HL-60 (cell line): ENCODE measurements around the gene ANKS3.

Source experiments
- DNase-seq, 2 experiments: peaks; one replicate each; pipeline ENCODE4 v3.0.0-alpha.2; 2010 to 2020; ENCODE audit warnings: low read depth in 1 of 2, low spot score in 1 of 2
- H3K27ac ChIP-seq: fragments of 250-450 bp; sonication (Bioruptor Pico); replicated peaks from 2 replicates; pipeline ENCODE4 v1.5.1; 2020; ENCODE audit warnings: mild to moderate bottlenecking, moderate library complexity
- H3K27me3 ChIP-seq: fragments of 250-450 bp; sonication (Bioruptor Pico); 2 replicates; pipeline ENCODE4 v1.5.1; 2021; ENCODE audit warnings: mild to moderate bottlenecking, moderate library complexity; ENCODE audit not compliant: insufficient read depth, poor library complexity, severe bottlenecking
- H3K4me3 ChIP-seq: replicated peaks from 2 replicates; pipeline ENCODE4 v1.5.1; 2011; ENCODE audit warnings: mild to moderate bottlenecking, control low read depth, low read length; ENCODE audit not compliant: insufficient read depth
- GABPA ChIP-seq: IDR thresholded peaks from 2 replicates; pipeline ENCODE4 v1.6.1; 2012; ENCODE audit warnings: low read depth
- POLR2AphosphoS5 ChIP-seq: IDR thresholded peaks from 2 replicates; pipeline ENCODE4 v1.6.1; 2012; ENCODE audit warnings: low read depth
- SPI1 ChIP-seq: IDR thresholded peaks from 2 replicates; pipeline ENCODE4 v1.6.1; 2012; ENCODE audit warnings: low read depth, mild to moderate bottlenecking, borderline replicate concordance
- TF ChIP-seq, protein P1 (sequence below): IDR thresholded peaks from 2 replicates; pipeline ENCODE4 v1.6.1; 2012; ENCODE audit warnings: low read depth; ENCODE audit not compliant: insufficient replicate concordance
- TF ChIP-seq, protein P2 (sequence below): IDR thresholded peaks from one replicate; pipeline ENCODE4 v1.5.1; 2011; ENCODE audit warnings: low read length, control low read depth, inconsistent platforms; ENCODE audit not compliant: insufficient read depth

ANKS3 gene

DNA sequence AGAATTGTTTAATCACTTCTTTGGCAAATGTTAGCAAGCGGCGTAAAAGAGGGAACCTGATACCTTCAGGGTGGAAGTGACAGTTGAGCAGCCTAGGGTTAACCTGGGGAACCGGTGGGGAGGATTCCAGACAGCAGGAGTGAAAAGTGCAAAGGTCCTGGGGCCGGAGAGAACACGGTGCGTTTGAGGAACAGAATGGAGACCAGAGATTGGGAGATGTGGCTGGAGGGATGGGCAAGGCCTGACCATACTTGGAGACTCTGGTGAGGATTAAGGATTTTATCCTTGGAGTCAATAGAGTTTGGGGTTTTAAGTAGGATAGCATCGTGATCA lies 35.2 kb upstream of the ANKS3 start:
- peak overlapping the region; percentile 62 for H3K27ac ChIP-seq
- no peaks in the 10 kb centered on the region for H3K27me3 ChIP-seq
- TF ChIP-seq POLR2AphosphoS5 (no peak), SPI1 (no peak), GABPA (no peak)
- TF ChIP-seq, protein P1, sequence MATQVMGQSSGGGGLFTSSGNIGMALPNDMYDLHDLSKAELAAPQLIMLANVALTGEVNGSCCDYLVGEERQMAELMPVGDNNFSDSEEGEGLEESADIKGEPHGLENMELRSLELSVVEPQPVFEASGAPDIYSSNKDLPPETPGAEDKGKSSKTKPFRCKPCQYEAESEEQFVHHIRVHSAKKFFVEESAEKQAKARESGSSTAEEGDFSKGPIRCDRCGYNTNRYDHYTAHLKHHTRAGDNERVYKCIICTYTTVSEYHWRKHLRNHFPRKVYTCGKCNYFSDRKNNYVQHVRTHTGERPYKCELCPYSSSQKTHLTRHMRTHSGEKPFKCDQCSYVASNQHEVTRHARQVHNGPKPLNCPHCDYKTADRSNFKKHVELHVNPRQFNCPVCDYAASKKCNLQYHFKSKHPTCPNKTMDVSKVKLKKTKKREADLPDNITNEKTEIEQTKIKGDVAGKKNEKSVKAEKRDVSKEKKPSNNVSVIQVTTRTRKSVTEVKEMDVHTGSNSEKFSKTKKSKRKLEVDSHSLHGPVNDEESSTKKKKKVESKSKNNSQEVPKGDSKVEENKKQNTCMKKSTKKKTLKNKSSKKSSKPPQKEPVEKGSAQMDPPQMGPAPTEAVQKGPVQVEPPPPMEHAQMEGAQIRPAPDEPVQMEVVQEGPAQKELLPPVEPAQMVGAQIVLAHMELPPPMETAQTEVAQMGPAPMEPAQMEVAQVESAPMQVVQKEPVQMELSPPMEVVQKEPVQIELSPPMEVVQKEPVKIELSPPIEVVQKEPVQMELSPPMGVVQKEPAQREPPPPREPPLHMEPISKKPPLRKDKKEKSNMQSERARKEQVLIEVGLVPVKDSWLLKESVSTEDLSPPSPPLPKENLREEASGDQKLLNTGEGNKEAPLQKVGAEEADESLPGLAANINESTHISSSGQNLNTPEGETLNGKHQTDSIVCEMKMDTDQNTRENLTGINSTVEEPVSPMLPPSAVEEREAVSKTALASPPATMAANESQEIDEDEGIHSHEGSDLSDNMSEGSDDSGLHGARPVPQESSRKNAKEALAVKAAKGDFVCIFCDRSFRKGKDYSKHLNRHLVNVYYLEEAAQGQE, result no peak
- TF ChIP-seq, protein P2, sequence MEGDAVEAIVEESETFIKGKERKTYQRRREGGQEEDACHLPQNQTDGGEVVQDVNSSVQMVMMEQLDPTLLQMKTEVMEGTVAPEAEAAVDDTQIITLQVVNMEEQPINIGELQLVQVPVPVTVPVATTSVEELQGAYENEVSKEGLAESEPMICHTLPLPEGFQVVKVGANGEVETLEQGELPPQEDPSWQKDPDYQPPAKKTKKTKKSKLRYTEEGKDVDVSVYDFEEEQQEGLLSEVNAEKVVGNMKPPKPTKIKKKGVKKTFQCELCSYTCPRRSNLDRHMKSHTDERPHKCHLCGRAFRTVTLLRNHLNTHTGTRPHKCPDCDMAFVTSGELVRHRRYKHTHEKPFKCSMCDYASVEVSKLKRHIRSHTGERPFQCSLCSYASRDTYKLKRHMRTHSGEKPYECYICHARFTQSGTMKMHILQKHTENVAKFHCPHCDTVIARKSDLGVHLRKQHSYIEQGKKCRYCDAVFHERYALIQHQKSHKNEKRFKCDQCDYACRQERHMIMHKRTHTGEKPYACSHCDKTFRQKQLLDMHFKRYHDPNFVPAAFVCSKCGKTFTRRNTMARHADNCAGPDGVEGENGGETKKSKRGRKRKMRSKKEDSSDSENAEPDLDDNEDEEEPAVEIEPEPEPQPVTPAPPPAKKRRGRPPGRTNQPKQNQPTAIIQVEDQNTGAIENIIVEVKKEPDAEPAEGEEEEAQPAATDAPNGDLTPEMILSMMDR, result no peak
- no peak for DNase-seq
- H3K4me3 ChIP-seq, result no peak overlapping the region

DNA sequence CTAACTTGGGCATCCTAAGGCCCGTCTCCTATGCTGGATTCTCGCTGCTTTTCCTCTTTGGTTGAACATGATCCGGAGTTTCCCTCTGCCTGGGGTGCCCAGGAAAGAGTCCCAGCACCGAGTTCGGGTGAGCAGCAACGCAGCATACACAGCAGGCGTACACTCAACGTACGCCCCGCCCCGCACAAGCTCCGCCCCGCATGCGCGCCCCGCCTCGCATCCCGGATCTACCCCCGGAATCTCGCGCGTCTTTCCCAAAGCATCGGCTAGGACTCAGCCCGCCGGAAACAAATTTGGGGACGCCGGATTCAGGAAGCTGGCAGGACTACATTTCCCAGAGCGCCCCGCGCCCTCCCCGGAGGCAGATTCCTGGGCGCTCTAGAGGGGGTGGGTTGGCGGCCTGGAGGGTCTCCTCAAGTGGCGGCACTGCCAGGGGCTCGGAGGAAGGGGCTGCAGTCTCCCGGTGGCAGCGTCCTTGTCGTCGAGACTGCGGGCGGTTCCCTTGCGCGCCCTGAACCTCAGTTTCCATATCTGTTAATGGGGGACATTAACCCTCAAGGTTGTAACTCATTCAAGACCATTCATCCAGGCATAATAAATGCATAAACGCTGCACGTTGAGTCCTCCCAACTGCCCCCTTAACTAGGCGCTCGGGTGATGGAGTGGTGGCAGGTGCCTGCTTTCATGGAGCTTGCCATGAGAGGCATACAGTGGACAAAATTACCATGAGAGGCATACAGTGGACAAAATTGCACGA lies 34.7 kb upstream of the ANKS3 start:
- peak; percentile 84 to 95 for DNase-seq
- TF ChIP-seq SPI1, result no peak
- TF ChIP-seq GABPA, result peak; percentile 84
- TF ChIP-seq, protein P1, result no peak
- TF ChIP-seq POLR2AphosphoS5, result peak; percentile 74
- TF ChIP-seq, protein P2, result no peak
- peak overlapping the region; percentile 62 for H3K27ac ChIP-seq
- peak overlapping the region; percentile 60 for H3K4me3 ChIP-seq
- H3K27me3 ChIP-seq, result no peaks in the 10 kb centered on the region

DNA sequence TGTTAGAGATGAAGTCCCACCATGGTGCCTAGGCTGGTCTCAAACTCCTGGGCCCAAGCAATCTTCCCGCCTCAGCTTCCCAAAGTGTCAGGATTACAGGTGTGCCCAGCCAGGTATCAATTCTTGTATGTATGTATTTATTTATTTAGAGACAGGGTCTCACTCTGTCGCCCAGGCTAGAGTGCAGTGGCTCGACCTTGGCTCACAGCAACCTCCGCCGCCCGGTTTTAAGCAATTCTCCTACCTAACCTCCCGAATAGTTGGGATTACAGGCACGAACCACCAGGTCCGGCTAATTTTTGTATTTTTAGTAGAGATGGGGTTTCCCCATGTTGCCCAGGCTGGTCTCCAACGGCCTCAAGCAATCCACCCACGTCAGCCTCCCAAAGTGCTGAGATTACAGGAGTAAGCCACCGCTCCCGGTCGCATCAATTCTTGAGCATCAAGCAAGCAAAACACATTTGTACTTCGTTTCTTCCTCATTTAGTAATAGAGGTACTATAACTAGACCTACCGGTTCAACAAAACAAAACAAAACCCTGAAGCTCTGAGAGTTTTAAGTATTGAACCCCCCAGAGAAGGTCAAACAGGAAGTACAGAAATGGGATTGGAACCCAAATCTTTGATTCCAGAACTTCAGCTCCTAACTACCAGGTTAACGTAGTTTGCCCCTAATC lies 33.9 kb upstream of the ANKS3 start:
- TF ChIP-seq, protein P1, result no peak
- TF ChIP-seq GABPA, result no peak
- no peak for TF ChIP-seq POLR2AphosphoS5
- TF ChIP-seq, protein P2, result no peak
- no peak for TF ChIP-seq SPI1
- H3K4me3 ChIP-seq, result peak overlapping the region; percentile 60
- DNase-seq, result peak in 1 of 2 experiments; percentile 28
- H3K27ac ChIP-seq, result peak overlapping the region; percentile 62
- no peaks in the 10 kb centered on the region for H3K27me3 ChIP-seq
